ENCODE data around the gene KRT80. TPM values are rescaled to one million over a fixed set of nuclear protein-coding genes. Genes with fewer than 3 reads are reported as not detected.

Gene KRT80
- total RNA-seq, 3 donors from 2014 or later: 2.9 to 9.8 TPM; not detected in 1

DNA sequence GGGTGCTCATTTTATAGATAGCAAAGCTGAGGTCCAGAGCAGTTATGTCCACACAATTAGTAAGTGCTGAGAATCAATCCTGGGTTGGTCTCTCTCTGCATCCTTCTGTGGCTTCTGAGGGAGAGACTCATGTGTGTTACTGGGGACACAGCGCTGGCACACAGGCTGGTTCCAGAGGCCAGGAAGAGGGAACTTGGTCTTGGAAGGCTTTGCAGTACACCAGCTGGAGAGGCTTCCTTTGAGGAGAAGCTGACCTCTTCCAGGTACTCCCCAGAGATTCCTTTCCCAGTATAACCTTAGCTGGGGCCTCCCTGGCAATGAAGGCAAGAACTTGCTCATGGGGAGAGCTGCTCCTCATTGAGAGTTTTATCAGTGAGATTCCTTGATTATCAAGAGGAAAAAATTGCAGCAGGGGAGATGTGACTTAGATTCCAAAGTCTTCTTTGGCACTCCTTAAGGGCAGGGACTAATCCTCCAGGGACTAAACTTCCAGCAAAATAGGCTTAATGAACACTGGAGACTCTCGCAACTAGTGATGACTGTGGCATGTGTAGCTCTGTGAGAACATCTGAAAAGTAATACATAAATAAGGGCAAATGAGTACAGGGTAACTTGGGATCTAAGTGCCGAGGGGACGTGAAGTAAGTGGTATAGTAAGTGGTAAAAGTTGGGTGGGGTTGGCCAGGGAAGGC lies 13.9 kb upstream of the KRT80 start:
- H3K4me1 ChIP-seq: peaks cover 0 to 17% of the 10 kb centered on the region in 2 donors
- peak in 1 of 2 donors; percentile 14 for DNase-seq (ENCODE audit: low spot score in 2 of 2)
- intact Hi-C loops (cut with DNase I; ENCODE audit: low total_unique reads): no loop called here

DNA sequence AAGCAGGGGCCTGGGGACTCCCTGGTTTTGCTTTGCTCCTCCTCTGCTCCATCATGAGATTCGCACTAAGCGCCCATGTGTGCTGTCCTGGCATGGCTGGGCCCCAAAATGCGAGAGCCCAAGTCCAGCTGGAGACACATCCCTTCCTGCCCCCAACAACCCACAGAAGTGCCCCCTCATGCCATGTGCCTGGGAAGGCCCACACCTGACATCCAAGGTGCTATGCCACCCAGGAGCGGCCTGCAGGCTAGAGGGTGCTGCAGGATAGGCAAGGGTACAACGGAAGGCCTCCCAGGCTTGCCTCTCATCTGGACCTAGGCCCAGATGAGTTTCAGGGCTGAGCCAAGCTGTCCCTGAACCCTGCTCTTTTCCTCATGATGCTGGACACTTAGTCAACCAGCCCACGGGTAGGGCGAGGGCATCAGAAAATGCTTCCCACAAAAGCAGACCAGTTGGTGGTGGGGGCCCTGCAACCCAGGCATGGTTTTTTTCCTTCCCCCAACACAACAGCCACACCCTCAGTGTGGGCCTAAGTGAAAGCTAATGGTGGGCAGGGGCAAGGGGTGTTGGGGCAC lies 13.2 kb upstream of the KRT80 start:
- peak in 1 of 2 donors; percentile 27 for DNase-seq (ENCODE audit: low spot score in 2 of 2)
- Histone ChIP-seq H3K36me3 (no peaks in the 10 kb centered on the region), H3K4me1 (peaks cover 0 to 17% of the 10 kb centered on the region in 2 donors), H3K9me3 (no peaks in the 10 kb centered on the region), H3K27me3 (no peaks in the 10 kb centered on the region), H3K4me3 (no peak overlapping the region), H3K27ac (peak overlapping the region in 1 of 2 donors; percentile 88)
- intact Hi-C loops (cut with DNase I; ENCODE audit: low total_unique reads): no loop called here
- TF ChIP-seq POLR2AphosphoS5 (IDR thresholded peaks at IDR 0.05) (no peak), POLR2A (IDR thresholded peaks at IDR 0.05) (no peak)
- TF ChIP-seq, protein P1, sequence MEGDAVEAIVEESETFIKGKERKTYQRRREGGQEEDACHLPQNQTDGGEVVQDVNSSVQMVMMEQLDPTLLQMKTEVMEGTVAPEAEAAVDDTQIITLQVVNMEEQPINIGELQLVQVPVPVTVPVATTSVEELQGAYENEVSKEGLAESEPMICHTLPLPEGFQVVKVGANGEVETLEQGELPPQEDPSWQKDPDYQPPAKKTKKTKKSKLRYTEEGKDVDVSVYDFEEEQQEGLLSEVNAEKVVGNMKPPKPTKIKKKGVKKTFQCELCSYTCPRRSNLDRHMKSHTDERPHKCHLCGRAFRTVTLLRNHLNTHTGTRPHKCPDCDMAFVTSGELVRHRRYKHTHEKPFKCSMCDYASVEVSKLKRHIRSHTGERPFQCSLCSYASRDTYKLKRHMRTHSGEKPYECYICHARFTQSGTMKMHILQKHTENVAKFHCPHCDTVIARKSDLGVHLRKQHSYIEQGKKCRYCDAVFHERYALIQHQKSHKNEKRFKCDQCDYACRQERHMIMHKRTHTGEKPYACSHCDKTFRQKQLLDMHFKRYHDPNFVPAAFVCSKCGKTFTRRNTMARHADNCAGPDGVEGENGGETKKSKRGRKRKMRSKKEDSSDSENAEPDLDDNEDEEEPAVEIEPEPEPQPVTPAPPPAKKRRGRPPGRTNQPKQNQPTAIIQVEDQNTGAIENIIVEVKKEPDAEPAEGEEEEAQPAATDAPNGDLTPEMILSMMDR (IDR thresholded peaks at IDR 0.05): no peak

More for the DNA sequence above, 13.9 kb upstream of the KRT80 start:
- Histone ChIP-seq H3K9me3 (no peaks in the 10 kb centered on the region), H3K27ac (peak overlapping the region; percentile 80 to 88), H3K36me3 (no peaks in the 10 kb centered on the region), H3K27me3 (no peaks in the 10 kb centered on the region), H3K4me3 (no peak overlapping the region)
- TF ChIP-seq, protein P1 (IDR thresholded peaks at IDR 0.05): no peak
- TF ChIP-seq POLR2AphosphoS5 (IDR thresholded peaks at IDR 0.05): no peak
- TF ChIP-seq POLR2A (IDR thresholded peaks at IDR 0.05): no peak

DNA sequence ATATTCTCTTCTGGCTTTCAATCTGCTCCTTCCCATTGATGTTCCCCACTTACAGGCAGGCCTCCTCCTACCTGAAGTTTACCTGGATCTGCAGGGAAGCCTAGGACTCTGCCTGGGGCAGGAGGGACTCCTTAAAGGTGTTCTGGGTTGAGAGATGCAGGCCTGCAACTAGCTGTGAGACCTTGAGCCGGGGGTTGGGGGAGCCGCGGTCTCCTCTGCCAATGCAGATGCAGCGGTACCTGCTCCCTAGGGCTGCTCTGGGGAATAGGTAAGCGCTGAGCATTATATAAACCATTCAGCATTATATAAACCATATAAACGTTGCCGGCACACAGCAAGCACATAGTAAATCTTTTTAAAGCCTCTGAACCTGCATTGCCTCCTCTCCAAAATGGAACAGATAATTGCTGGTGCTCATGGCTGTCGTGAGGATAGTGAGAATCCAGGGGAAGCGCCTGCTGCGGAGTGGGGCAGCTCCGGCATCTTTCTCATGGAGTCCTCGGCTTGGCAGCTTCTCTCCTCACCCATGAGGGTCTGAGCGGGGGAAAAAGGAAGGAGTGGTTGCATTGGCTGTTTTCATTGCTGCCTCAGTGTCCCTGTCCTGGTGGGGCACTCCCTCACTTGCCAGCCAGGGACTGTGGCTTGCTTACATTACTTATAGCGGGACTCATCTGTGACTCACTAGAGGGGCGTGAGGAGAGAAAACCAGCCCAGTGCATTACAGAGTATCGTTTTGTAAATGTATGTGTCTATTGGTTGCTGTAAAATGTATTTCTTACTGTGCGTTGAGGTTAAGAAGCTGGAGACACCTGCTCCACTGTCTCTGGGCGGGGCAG lies 12.5 kb upstream of the KRT80 start:
- Histone ChIP-seq H3K27me3 (no peaks in the 10 kb centered on the region), H3K27ac (peak overlapping the region; percentile 88 to 89), H3K9me3 (no peaks in the 10 kb centered on the region), H3K4me1 (peaks cover 0 to 17% of the 10 kb centered on the region in 2 donors), H3K4me3 (no peak overlapping the region), H3K36me3 (no peaks in the 10 kb centered on the region)
- no peak for DNase-seq (ENCODE audit: low spot score in 2 of 2)
- TF ChIP-seq, protein P1 (IDR thresholded peaks at IDR 0.05): no peak
- TF ChIP-seq POLR2AphosphoS5 (IDR thresholded peaks at IDR 0.05) (no peak), POLR2A (IDR thresholded peaks at IDR 0.05) (no peak)
- intact Hi-C loops (cut with DNase I; ENCODE audit: low total_unique reads): no loop called here

DNA sequence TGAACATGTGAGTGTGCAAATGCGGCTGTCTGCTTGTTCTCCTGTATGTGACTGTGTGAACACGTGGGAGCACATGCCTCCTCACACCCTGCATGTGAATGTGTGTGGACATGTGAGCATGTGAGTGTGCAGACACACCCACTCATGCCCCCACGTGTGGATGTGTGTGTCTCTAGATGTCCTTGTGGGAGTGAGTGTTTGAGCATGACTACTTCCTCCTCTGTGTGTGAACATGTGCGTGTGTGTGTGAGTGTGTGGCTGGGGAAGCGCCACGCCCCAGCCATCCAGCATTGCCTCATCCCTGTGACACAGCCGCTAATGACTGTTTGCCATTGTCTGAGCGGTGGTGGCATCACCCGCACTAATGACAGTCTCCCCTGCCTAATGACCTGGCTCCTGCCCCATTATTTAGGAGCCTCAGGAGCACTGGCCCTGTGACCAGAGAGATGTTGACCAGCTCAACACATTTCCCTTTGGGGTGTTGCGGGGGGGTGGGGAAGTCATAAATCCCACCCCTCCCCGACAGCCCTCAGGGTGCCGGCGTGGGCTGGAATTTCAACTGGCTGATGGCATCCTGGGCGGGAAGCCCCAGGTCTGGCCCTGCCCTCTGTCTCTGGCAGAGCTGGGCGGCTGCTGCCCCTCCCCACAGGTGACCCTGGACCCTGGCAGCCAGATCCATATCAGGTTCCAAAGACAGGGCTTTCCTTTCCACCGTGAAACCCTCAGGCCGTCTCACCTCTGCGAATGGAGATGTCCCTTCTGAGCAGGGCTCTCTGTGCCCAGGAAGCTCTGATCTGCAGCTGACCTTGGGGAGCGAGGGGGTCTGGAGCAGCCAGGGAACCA lies 11.5 kb upstream of the KRT80 start:
- TF ChIP-seq, protein P1 (IDR thresholded peaks at IDR 0.05): no peak
- TF ChIP-seq POLR2AphosphoS5 (IDR thresholded peaks at IDR 0.05) (peak; percentile 61 to 91 (median 89)), POLR2A (IDR thresholded peaks at IDR 0.05) (no peak)
- intact Hi-C loops (cut with DNase I; ENCODE audit: low total_unique reads): no loop called here
- Histone ChIP-seq H3K4me1 (peaks cover 0 to 17% of the 10 kb centered on the region in 2 donors), H3K27ac (peak overlapping the region; percentile 88 to 89), H3K4me3 (peak overlapping the region in 1 of 3 donors; percentile 34), H3K36me3 (no peaks in the 10 kb centered on the region), H3K9me3 (no peaks in the 10 kb centered on the region), H3K27me3 (no peaks in the 10 kb centered on the region)
- peak; percentile 70 to 97 for DNase-seq (ENCODE audit: low spot score in 2 of 2)
